Colonic mucosa (tissue), 4 donors: ENCODE data around the gene KDM2A. TPM values are rescaled to one million over a fixed set of nuclear protein-coding genes. Genes with fewer than 3 reads are reported as not detected.

Source experiments
- DNase-seq: peaks from one replicate; pipeline ENCODE4 v3.0.0-alpha.2; 2020
- H3K27ac ChIP-seq: fragments of 200-600 bp; one replicate; pipeline ENCODE4 v1.8.0; 2021
- H3K27me3 ChIP-seq: fragments of 200-600 bp; one replicate; pipeline ENCODE4 v1.8.0; 2021
- H3K36me3 ChIP-seq: fragments of 200-600 bp; one replicate; pipeline ENCODE4 v1.8.0; 2021
- H3K4me1 ChIP-seq: fragments of 200-600 bp; one replicate; pipeline ENCODE4 v1.8.0; 2021; ENCODE audit warnings: mild to moderate bottlenecking
- H3K4me3 ChIP-seq: fragments of 200-600 bp; one replicate; pipeline ENCODE4 v1.8.0; 2021
- H3K9ac ChIP-seq, 2 donors: one replicate each; pipeline ENCODE4 v1.7.0; 2013; ENCODE audit warnings: control low read depth in 2 of 2, low read depth in 2 of 2, low read length in 2 of 2
- H3K9me3 ChIP-seq: fragments of 200-600 bp; one replicate; pipeline ENCODE4 v1.8.0; 2021
- CTCF ChIP-seq: fragments of 200-600 bp; IDR thresholded peaks from one replicate; pipeline ENCODE4 v1.8.0; 2022; ENCODE audit warnings: antibody characterized with exemption, mild to moderate bottlenecking
- intact Hi-C: fragments of 100-400 bp; cut with DNase I; formaldehyde crosslinking; loops from one replicate; pipeline ENCODE4 v1.14.1; 2022
- total RNA-seq, 2 donors: library from RNA; stranded (reverse); fragmentation: NEBNext Ultra II Directional in 1 of 2; extraction: Animal tissue kit (Norgen Biotek cat#: 25700) in 1 of 2; gene quantifications; one replicate each; pipeline ENCODE4 v1.2.1, GENCODE V29; 2021
- donor health status: healthy.
- donor health status: DM: no; HTN: no; CAD: no.
- donor health status: DM: no; HTN: no; CAD: no.

KDM2A gene
- total RNA-seq, 2 donors from 2014 or later: 63.3 to 80.6 TPM

DNA sequence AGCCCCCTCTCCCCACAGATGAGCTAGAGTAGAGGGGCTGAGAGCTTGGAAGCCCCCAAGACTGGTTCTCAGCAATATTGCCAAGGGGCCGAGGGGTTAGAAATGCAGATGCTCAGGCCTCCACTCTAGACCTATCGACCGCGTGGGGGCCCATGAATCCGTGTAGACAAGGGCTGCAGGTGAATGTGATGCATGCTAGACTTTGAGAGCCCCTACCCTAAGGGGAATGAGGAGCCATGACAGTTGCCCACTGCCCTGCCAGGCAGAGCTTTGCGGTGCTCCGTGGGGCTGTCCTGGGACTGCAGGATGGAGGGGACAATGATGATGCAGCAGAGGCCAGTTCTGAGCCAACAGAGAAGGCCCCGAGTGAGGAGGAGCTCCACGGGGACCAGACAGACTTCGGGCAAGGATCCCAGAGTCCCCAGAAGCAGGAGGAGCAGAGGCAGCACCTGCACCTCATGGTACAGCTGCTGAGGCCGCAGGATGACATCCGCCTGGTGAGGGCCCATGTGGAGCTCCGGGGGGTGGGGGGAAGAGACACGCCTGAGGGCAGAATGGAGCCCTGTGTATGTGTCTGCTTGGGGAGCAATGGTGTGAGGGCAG lies 185.5 kb downstream of the KDM2A start:
- H3K36me3 ChIP-seq: peaks cover 1% of the 10 kb centered on the region

DNA sequence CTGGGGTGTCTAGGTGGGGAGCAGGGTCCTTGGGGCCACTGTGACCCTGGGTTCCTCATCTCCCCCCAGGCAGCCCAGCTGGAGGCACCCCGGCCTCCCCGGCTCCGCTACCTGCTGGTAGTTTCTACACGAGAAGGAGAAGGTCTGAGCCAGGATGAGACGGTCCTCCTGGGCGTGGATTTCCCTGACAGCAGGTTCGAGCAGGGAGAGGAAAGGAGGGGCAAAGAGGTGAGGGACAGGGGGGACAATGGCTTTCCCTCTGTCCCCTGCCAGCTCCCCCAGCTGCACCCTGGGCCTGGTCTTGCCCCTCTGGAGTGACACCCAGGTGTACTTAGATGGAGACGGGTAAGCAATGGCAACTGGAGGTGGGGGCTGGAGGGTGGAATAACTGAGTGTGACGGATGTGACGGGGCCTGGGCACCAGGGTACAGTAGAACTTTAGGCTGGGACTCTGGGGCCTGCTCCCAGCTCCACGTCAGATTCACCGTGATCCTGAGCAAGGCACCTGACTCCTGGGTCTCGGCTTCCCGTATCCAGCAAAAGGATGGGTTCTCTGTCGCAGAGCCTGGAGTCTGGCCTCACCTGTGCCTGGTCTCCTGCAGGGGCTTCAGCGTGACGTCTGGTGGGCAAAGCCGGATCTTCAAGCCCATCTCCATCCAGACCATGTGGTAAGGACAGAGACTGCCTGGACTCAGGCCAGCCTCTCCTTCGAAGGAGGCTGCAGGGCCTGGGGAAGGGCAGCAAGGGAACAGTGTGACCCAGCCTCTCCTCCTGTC lies 187.9 kb downstream of the KDM2A start:
- peaks cover 6% of the 10 kb centered on the region for H3K36me3 ChIP-seq
- peak overlapping the region in 1 of 2 donors; percentile 4 for H3K9ac ChIP-seq
- intact Hi-C loops: no loop called here
- TF ChIP-seq CTCF: no peak
- no peaks in the 10 kb centered on the region for H3K9me3 ChIP-seq
- no peak overlapping the region for H3K27ac ChIP-seq
- H3K4me3 ChIP-seq: no peak overlapping the region
- peaks cover 9% of the 10 kb centered on the region for H3K4me1 ChIP-seq
- no peak for DNase-seq
- H3K27me3 ChIP-seq: no peaks in the 10 kb centered on the region

More for the DNA sequence above, 185.5 kb downstream of the KDM2A start:
- H3K4me1 ChIP-seq: peaks cover 15% of the 10 kb centered on the region
- no peaks in the 10 kb centered on the region for H3K9me3 ChIP-seq
- H3K4me3 ChIP-seq: peak overlapping the region; percentile 95
- peak; percentile 28 for DNase-seq
- peak overlapping the region; percentile 94 to 96 for H3K9ac ChIP-seq
- H3K27ac ChIP-seq: peak overlapping the region; percentile 85
- intact Hi-C loops: no loop called here
- TF ChIP-seq CTCF: no peak
- H3K27me3 ChIP-seq: no peaks in the 10 kb centered on the region

DNA sequence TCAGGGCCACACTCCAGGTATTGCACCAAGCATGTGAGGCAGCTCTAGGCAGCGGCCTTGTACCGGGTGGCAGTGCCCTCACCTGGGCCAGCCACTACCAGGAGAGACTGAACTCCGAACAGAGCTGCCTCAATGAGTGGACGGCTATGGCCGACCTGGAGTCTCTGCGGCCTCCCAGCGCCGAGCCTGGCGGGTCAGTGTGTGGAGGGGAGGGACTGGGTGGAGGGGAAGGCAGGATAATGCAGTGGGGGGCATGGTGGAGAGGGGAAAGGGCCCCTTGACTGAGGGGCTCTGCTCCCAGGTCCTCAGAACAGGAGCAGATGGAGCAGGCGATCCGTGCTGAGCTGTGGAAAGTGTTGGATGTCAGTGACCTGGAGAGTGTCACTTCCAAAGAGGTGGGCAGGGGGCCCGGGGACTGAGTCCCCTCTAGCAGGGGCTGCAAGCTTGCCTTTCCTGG lies 188.5 kb downstream of the KDM2A start:
- H3K27ac ChIP-seq: no peak overlapping the region
- H3K36me3 ChIP-seq: peaks cover 6% of the 10 kb centered on the region
- DNase-seq: no peak
- no peaks in the 10 kb centered on the region for H3K27me3 ChIP-seq
- H3K9me3 ChIP-seq: no peaks in the 10 kb centered on the region
- peaks cover 8% of the 10 kb centered on the region for H3K4me1 ChIP-seq
- TF ChIP-seq CTCF: no peak
- H3K9ac ChIP-seq: no peak overlapping the region
- intact Hi-C loops: no loop called here
- H3K4me3 ChIP-seq: no peak overlapping the region

Other genes with a start within 250 kb of the KDM2A start
- 10 to 100 TPM; 47.7 to 60.1 TPM for gene PC, start 160.9 kb upstream of the KDM2A start, total RNA-seq
- gene C11orf86, start 144.0 kb upstream of the KDM2A start, total RNA-seq: 10 to 100 TPM; 23.0 to 31.6 TPM
- gene SYT12, start 96.1 kb upstream of the KDM2A start, total RNA-seq: 1 to 10 TPM in 1 of 2 donors, under 1 TPM in 1; 0.29 to 3.4 TPM
- gene RHOD, start 62.4 kb upstream of the KDM2A start, total RNA-seq: 10 to 100 TPM in 1 of 2 donors, 1 to 10 TPM in 1; 8.5 to 11.2 TPM
- gene GRK2, start 147.2 kb downstream of the KDM2A start, total RNA-seq: 100 to 1,000 TPM; 108 to 137 TPM
- 10 to 100 TPM; 18.8 to 39.5 TPM for gene ANKRD13D, start 170.0 kb downstream of the KDM2A start, total RNA-seq
- 10 to 100 TPM; 69.7 to 81.7 TPM for gene SSH3, start 184.3 kb downstream of the KDM2A start, total RNA-seq
- 100 to 1,000 TPM; 186 to 203 TPM for gene POLD4, start 234.3 kb downstream of the KDM2A start, total RNA-seq